Activated naive CD8-positive, alpha-beta T cell treated with anti-CD3 and anti-CD28 coated beads for 36 hours (primary cell): Measurements from ENCODE around the gene BET1L. TPM values are rescaled to one million over a fixed set of nuclear protein-coding genes. Genes with fewer than 3 reads are reported as not detected.

Source experiments
- total RNA-seq, 2 experiments: library from RNA; stranded (reverse); gene quantifications; one replicate each; pipeline ENCODE4 v1.2.3, GENCODE V29; 2021

Gene BET1L
- total RNA-seq, 2 experiments from 2014 or later = 44.0 to 45.5 TPM

Other genes with a start within 250 kb of the BET1L start
- gene SCGB1C1, start 14.3 kb downstream of the BET1L start, total RNA-seq = not detected
- gene RIC8A, start 309 bp upstream of the BET1L start, total RNA-seq = 100 to 1,000 TPM; 105 to 111 TPM
- 10 to 100 TPM; 18.6 to 20.5 TPM for gene SIRT3, start 28.9 kb upstream of the BET1L start, total RNA-seq
- 100 to 1,000 TPM; 235 to 239 TPM for gene PSMD13, start 29.6 kb upstream of the BET1L start, total RNA-seq
- 1 to 10 TPM; 3.7 to 3.8 TPM for gene NLRP6, start 71.0 kb upstream of the BET1L start, total RNA-seq
- gene PGGHG, start 81.7 kb upstream of the BET1L start, total RNA-seq = 100 to 1,000 TPM; 206 to 209 TPM
- not detected for gene IFITM5, start 92.1 kb upstream of the BET1L start, total RNA-seq
- gene IFITM2, start 100.4 kb upstream of the BET1L start, total RNA-seq = 100 to 1,000 TPM; 474 to 496 TPM
- gene IFITM1, start 106.6 kb upstream of the BET1L start, total RNA-seq = 100 to 1,000 TPM; 345 to 356 TPM
- gene IFITM3, start 113.5 kb upstream of the BET1L start, total RNA-seq = 10 to 100 TPM; 93.0 to 96.1 TPM
- 1 to 10 TPM; 1.1 to 1.9 TPM for gene B4GALNT4, start 162.1 kb upstream of the BET1L start, total RNA-seq
- not detected for gene PKP3, start 186.8 kb upstream of the BET1L start, total RNA-seq
- 10 to 100 TPM; 26.4 to 27.2 TPM for gene SIGIRR, start 207.6 kb upstream of the BET1L start, total RNA-seq
- gene ANO9, start 234.6 kb upstream of the BET1L start, total RNA-seq = 10 to 100 TPM; 22.2 to 22.9 TPM
- gene PTDSS2, start 242.9 kb upstream of the BET1L start, total RNA-seq = 10 to 100 TPM; 17.3 to 18.2 TPM